Cardiac muscle cell (in vitro differentiated cells and primary cell): ENCODE results near the gene RASSF5. TPM values are rescaled to one million over a fixed set of nuclear protein-coding genes. Genes with fewer than 3 reads are reported as not detected.
"Not testable (repeated sequence)": the region's sequence is repeated elsewhere in the genome, so short reads cannot be mapped to it uniquely, and the experiment has no call there.

ENCODE experiments used
- DNase-seq, 2 donors: peaks; one replicate each; pipeline versions ENCODE4 v3.0.0 to v3.0.0-alpha.2; 2010 to 2017; ENCODE audit warnings: low read depth in 1 of 2, low spot score in 1 of 2
- H3K27ac ChIP-seq: fragments of 200-600 bp; sonication (generic); 2 replicates; pipeline ENCODE4 v1.5.1; 2016
- H3K27me3 ChIP-seq: fragments of 200-600 bp; sonication (generic); 2 replicates; pipeline ENCODE4 v1.6.0; 2016; ENCODE audit warnings: control low read depth
- H3K36me3 ChIP-seq: fragments of 200-600 bp; sonication (generic); 2 replicates; pipeline ENCODE4 v1.5.1; 2016; ENCODE audit warnings: control low read depth
- H3K4me1 ChIP-seq: fragments of 200-600 bp; sonication (generic); 2 replicates; pipeline ENCODE4 v1.8.1; 2017; ENCODE audit warnings: low read depth, mild to moderate bottlenecking, mixed run types
- H3K4me3 ChIP-seq: fragments of 200-600 bp; sonication (generic); 2 replicates; pipeline ENCODE4 v1.5.1; 2016; ENCODE audit warnings: mild to moderate bottlenecking
- H3K9me3 ChIP-seq: fragments of 200-600 bp; sonication (generic); 2 replicates; pipeline ENCODE4 v1.5.1; 2017; ENCODE audit warnings: low read depth, mild to moderate bottlenecking, control low read depth
- CTCF ChIP-seq: IDR thresholded peaks from 2 replicates; pipeline ENCODE4 v1.5.1; 2012; ENCODE audit warnings: low read depth, mild to moderate bottlenecking, low read length
- polyA plus RNA-seq: library from polyadenylated mRNA; unstranded; fragments of >200 nt; fragmentation: Nextera tagmentation; extraction: Ambion mirVana; gene quantifications from 2 replicates; pipeline ENCODE4 v1.2.1, GENCODE V29; 2016
- total RNA-seq: library from RNA; depleted of rRNA; stranded (reverse); fragments of >200 nt; gene quantifications from 2 replicates; pipeline ENCODE4 v1.2.3, GENCODE V29; 2016

RASSF5 gene
- total and polyA plus RNA-seq, 2 experiments from 2014 or later: 40.9 to 50.7 TPM

- H3K9me3 ChIP-seq: no peaks in the 10 kb centered on the region
- H3K4me3 ChIP-seq: no peak overlapping the region
- H3K27ac ChIP-seq: no peak overlapping the region
- H3K27me3 ChIP-seq: no peaks in the 10 kb centered on the region
- no peaks in the 10 kb centered on the region for H3K4me1 ChIP-seq
- DNase-seq: peak in 1 of 2 donors; percentile 31
- peaks cover 8% of the 10 kb centered on the region for H3K36me3 ChIP-seq
- TF ChIP-seq CTCF: peak; percentile 39
These were observed 99.5 kb downstream of the RASSF5 start for GRCh38 chr1:206606867-206607266.

GRCh38 chr1:206608108-206608698 lies 100.9 kb downstream of the RASSF5 start:
- TF ChIP-seq CTCF: peak; percentile 80
- peaks cover 3% of the 10 kb centered on the region for H3K36me3 ChIP-seq
- peak; percentile 59 to 65 for DNase-seq

GRCh38 chr1:206609229-206609991 lies 102.1 kb downstream of the RASSF5 start:
- Histone ChIP-seq H3K4me3 (no peak overlapping the region), H3K9me3 (no peaks in the 10 kb centered on the region), H3K27ac (no peak overlapping the region), H3K4me1 (no peaks in the 10 kb centered on the region), H3K27me3 (no peaks in the 10 kb centered on the region), H3K36me3 (no peaks in the 10 kb centered on the region)
- peak in 1 of 2 donors; percentile 19 for DNase-seq
- no peak for TF ChIP-seq CTCF

More at GRCh38 chr1:206608108-206608698, 100.9 kb downstream of the RASSF5 start:
- H3K4me1 ChIP-seq: no peaks in the 10 kb centered on the region
- H3K27ac ChIP-seq: no peak overlapping the region
- no peak overlapping the region for H3K4me3 ChIP-seq
- H3K27me3 ChIP-seq: no peaks in the 10 kb centered on the region
- no peaks in the 10 kb centered on the region for H3K9me3 ChIP-seq

- Histone ChIP-seq H3K9me3 (no peaks in the 10 kb centered on the region), H3K4me1 (no peaks in the 10 kb centered on the region), H3K4me3 (peak within 1 kb of the TSS; percentile 62), H3K27ac (peak within 1 kb of the TSS; percentile 99), H3K36me3 (no peaks in the 10 kb centered on the region), H3K27me3 (no peaks in the 10 kb centered on the region)
- TF ChIP-seq CTCF: peak; percentile 92
- DNase-seq: peak; percentile 96 to 97
These were observed 105.0 kb downstream of the RASSF5 start, which contains the start of gene EIF2D for GRCh38 chr1:206612129-206612876. Gene EIF2D (minus strand): TSS chr1:206612465. CDS start chr1:206612342, 123 bp downstream.

DNA sequence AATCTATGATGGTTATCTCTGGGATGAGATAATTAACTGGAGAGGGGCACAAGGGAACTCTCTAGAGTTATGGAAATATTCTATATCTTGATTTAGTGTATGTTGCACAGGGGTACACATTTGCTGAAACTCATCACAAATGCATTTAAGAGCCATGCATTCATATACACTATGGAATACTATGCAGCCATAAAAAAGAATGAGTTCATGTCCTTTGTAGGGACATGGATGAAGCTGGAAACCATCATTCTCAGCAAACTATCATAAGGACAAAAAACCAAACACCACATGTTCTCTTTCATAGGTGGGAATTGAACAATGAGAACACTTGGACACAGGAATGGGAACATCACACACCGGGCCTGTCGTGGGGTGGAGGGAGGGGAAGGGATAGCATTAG lies 119.1 kb downstream of the RASSF5 start:
- DNase-seq: not testable (repeated sequence)

More for the DNA sequence above, 119.1 kb downstream of the RASSF5 start:
- not testable (repeated sequence) for H3K4me3 ChIP-seq, H3K27ac ChIP-seq, H3K27me3 ChIP-seq, H3K4me1 ChIP-seq, H3K36me3 ChIP-seq, H3K9me3 ChIP-seq
